HG02588 (cell line): Measurements from ENCODE around the gene CAAP1.
"Not testable (repeated sequence)": the region's sequence is repeated elsewhere in the genome, so short reads cannot be mapped to it uniquely, and the experiment has no call there.

Experiments used
- ATAC-seq: cut with Tn5 transposase; IDR thresholded peaks from one replicate; pipeline ENCODE4 v1.9.1; 2021; ENCODE audit warnings: mild to moderate bottlenecking, moderate library complexity; ENCODE audit not compliant: unreplicated experiment

CAAP1 gene, protein sequence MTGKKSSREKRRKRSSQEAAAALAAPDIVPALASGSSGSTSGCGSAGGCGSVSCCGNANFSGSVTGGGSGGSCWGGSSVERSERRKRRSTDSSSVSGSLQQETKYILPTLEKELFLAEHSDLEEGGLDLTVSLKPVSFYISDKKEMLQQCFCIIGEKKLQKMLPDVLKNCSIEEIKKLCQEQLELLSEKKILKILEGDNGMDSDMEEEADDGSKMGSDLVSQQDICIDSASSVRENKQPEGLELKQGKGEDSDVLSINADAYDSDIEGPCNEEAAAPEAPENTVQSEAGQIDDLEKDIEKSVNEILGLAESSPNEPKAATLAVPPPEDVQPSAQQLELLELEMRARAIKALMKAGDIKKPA

DNA sequence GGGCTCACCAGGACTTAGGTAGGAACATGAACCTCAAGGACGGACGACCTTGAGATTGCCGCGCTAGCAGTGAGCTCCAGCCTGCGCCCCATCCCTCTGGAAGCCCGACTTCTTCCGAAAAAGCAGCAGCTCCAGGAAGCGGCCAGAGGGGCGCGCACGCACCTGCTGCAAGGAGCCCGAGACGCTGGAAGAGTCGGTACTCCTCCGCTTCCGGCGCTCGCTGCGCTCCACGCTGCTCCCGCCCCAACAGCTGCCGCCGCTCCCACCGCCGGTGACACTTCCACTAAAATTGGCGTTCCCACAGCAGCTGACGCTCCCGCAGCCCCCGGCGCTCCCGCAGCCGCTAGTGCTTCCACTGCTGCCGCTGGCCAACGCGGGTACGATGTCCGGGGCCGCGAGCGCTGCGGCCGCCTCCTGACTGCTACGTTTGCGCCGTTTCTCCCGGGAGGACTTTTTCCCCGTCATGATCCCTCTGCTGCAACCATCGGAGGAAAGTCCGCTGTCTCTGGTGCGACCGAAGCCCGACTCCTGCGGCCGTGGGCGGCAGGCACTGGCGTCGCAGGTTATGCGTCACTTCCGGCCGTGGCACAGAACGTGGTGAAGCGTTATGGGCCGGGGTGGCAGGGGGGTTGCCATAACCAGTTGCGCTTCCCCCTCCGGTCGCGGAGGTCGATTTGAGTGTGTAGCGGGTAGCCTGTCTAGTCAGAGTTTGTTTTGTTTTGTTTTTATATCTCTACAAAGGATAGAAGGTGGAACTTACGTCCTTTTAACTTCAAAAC is at the start of gene CAAP1:
Gene CAAP1 (minus strand): TSS at position 552 of the 779 bp plus-strand sequence. CDS start 87 bp downstream, at position 465.
- ATAC-seq = peak; percentile 91

DNA sequence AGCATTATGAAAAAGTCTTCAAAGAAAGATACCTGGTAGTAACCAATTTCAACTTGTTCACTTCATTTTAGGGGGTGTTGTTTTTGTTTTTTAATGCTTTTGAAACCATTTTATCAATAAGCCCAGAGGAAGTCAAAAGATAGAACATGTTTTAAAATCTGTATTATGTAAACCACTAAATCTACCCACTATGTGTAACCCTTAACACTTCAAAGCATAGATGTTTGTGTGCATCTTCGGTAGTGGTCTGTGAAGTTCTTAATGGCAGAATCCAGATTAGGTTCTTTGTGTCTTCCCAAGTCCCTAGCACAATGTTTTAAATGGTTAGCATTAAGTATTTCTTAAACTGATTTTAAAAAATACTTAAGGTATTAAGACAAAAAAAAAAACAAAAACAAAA is 48.2 kb upstream of the CAAP1 start:
- no peak for ATAC-seq

DNA sequence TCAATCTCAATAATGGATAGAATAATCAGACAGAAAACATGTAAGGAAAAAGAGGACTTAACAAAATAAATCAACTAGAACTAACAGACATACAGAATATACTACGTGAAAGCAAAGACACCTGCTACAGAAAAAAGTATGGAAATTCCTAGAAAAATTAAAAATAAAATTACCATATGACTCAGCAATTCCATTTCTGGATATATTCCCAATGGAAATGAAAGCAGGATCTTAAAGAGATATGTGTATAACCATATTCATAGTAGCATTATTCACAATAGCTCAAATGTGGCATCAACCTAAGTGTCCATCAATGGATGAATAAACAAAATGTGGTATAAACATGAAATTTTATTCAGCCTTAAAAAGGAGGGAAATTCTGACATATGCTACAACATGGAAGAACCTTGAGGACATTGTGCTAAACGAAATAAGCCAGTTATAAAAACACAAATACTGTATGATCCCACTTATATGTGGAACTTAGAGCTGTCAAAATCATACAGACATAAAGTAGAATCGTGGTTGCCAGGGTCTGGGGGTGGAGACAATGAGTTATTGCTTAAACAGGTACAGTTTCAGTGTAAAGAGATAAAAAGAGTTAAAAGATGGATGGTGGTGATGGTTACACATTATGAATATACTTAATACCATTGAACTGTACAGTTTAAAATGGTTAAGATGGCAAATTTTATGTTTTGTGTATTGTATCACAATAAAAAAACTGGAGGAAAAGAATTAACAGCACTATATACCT is 47.5 kb upstream of the CAAP1 start:
- no peak for ATAC-seq

DNA sequence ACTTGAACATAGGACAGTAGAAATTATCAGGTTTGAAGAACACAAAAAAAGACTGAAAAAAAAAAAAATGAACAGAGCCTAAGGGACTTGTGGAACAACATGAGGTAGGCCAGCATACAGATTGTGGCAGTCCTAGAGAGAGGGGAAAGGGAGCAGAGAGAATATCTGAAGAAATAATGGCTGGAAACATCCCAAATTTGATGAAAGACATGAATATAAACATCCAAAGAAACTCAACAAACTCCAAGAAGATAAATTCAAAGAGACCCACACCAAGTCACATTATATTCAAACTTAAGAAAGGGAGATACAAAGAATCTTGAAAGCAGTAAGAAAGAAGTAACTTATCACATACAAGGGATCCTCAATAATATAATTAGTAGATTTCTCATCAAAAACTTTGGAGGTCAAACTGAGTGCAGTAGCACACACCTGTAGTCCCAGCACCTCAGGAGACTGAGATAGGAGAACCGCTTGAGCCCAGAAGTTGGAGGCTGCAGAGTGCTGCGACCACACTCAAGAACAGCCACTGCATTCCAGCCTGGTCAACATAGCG is 45.3 kb upstream of the CAAP1 start:
- no peak for ATAC-seq

DNA sequence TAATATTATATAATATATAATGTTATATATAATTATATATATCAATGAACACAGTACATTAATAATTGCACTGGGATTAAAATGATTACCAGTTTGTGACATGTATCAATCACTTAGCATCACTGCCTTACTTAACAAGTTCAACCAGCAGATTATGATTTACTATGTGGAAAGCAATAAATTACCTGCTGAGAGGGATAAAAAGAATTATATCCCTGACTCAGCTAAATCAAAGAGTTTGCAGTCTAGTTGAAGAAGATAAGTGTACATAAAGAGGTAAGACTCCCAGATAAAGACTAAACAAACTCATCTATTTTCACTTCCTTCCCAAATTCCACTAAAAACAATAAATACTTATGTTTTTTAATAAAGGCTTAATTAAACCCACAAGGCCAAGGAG is 43.2 kb upstream of the CAAP1 start:
- ATAC-seq = no peak

DNA sequence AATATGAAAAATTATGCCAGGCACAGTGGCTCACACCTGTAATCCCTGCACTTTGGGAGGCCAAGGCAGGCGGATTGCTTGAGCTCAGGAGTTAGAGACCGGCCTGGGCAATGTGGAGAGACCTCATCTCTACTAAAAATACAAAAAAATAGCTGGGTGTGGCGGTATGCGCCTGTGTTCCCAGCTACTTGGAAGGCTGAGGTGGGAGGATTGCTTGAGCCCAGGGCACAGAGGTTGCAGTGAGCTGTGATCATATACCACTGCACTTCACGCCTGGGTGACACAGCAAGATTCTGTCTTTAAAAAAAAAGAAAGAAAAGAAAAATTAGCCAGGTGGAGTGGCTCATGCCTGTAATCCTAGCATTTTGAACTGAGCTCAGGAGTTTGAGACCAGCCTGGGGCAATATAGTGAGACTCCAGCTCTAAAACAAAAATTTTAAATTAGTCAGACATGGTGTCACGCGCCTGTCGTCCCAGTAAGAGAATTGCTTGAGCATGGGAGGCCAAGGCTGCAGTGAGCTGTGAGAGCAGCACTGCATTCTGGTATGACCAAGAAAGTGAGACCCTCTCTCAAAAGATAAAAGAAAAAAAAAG is 36.4 kb upstream of the CAAP1 start:
- ATAC-seq = no peak

DNA sequence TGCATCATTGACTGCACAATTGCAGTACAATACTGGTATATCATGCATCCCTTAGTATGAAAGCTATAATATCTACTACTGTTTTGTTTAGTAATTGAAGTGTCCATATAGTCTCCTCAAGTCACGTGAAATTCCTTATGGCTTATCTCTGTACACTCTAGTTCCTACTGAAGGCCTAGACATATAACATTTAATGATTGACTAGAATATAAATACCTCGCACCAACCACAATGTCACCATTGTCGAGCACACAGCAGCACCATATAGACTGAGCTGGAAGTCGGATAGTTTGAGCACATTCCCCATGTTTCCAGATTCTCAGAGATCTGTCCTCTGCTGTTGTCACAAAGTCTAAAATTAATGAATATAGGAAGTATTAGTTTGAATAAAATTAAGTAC is 33.0 kb upstream of the CAAP1 start:
- ATAC-seq = no peak

DNA sequence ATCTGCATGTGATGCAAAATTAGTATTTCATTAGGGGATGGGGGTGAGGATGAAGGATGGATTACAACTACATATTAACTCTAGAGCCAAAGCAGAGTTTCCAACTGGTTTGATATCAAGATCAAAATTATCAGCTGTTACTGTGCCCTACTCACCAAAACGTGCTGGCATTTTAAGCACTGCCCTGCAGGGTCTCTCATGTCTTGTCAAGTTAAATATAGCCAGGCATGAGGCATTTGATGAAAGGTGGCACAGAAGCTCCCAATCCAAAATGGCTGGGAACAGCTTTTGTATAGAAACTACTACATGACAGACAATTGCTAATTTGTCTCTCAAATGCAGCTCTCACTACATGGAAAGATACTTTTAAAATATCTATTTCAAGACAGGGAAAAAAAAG is 27.1 kb upstream of the CAAP1 start:
- ATAC-seq = no peak

DNA sequence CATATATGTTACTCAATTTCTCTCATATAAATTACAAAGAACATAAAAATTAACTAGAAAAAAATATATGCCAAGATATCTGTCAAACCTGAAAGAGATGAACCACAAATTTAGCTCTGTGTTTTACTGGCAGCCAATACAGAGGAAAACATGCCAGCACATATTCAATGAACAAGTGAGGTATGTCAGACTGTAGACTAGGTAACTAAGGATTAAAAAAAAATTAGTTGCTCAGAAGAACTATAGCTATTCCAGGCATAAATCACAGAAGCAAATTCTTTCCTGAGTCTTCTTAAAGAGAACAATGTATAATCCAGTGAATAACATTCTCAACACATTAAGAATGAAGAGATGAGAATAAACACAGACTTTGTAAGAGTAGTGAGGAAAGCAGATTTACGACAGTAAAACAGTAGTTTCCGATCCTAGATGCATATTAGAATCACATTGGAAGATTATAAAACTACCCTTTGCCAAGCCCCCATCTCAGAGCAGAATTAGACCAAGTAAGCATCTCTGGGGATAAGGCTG is 20.6 kb upstream of the CAAP1 start:
- no peak for ATAC-seq

DNA sequence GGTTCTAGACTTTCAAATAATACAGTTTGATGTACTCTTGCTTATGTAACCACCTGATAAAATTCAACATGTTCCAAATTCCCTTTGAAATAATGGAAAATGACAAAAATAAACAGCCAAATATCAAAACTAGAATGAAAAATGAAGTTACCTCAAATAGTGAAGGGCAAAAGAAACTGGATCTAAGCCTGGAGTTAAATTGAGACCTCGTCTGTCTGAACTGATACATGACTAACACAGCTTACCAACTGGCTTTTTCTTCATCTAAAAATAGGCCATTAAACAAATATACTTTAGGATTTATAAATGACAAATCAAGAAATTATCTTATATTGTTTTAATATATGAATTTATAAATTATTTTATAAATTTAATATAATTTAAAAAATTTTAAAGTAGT is 12.1 kb upstream of the CAAP1 start:
- no peak for ATAC-seq

DNA sequence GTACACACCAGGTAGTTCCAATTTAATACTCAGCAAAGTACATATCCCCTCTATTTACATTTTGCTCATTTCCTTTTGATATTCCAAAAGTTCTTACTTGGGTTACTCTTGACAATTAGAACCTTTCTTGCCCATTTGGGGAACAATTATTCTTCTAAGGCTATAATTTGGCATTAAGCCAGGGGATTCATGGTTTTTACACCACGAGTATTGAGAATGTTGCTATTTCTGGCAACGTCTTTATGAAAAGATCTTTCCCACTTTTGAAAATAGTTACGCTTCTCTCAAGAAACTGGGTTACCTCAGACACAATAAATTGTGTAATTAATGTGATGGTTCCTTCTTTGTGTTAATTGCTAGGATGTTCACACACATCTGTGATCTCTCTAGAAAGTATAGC is 11.5 kb upstream of the CAAP1 start:
- no peak for ATAC-seq

DNA sequence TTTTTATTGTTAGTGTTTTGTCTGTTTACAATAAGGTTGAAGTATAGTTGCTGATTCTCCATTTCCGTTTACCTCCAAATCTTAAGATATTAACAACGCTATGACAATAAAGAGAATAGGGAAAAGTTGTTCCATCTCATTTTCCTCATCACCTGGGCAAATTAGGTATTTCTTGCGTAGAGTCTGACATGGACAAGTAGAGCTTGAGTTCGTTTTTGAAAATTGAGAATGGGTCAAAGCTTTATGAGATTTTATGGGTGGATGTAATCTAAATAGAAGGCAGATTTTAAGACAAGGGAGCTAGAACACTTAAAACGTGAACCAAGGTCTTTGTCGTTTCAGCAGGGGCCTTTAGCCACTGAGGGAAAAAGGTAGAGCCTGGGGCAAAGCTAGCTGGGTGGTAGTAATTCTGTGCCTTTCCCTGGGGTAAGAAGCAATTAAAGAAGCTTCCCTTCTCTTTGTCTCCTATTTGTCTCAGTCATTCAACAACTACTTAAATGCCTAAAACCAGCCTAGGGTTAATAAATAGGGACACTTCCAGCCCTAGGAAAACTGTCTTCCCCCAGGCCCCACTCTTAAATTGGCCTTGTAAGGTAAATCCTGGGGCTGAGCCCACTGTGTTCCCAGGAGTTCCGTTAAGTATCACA is 551 bp upstream of the CAAP1 start:
- no peak for ATAC-seq

DNA sequence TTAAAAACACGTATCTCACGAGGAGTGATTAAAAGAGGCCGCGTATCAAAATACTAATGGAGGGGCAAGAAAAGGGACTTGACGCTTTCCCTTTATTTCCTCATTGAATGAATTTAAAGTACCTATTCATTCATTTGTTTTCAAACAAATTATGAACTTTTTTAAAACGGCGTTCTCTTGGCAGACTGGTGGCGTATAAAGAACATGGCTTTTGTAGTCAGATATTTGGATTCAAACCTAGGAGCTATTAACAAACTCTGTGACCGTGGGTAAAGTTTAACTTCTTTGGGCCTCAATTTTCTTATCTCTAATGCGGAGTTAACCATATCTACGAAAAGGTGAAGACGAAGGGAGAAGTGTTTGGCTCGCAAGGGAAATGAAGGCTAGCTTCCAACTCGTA is 876 bp downstream of the CAAP1 start:
- no peak for ATAC-seq

DNA sequence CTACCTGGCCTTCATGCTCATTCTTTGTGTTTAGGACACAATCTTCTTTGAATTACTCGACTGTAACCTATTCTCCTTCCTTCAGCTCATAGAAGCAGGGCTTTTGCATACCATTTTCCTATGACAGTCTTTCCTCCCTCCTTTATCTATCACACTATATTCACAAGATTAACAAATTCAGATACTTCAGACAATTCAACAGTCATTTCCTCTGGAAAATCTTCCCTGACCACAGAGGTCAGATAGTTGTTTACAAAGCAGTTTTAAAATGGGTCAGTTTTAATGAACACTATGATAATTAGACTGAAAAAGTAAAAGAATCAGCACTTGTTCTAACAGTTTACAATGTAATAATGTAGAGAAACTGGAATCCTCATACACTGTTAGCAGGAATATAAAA is 4.3 kb downstream of the CAAP1 start:
- ATAC-seq = no peak

DNA sequence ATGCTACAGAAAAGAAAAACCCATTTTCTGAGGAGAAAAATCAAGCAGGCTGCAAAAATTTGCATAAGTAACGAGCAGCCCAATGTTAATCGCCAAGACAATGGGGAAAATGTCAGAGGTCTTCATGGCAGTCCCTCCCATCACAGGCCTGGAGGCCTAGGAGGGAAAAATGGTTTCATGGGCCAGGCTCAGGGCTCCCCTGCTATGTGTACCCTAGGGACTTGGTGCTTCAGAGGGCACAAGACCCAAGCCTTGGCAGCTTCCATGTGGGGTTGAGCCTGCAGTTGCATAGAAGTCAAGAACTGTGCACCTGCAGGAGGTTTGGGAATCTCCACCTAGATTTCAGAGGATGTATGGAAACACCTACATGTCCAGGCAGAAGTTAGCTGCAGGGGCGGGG is 10.4 kb downstream of the CAAP1 start:
- no peak for ATAC-seq

DNA sequence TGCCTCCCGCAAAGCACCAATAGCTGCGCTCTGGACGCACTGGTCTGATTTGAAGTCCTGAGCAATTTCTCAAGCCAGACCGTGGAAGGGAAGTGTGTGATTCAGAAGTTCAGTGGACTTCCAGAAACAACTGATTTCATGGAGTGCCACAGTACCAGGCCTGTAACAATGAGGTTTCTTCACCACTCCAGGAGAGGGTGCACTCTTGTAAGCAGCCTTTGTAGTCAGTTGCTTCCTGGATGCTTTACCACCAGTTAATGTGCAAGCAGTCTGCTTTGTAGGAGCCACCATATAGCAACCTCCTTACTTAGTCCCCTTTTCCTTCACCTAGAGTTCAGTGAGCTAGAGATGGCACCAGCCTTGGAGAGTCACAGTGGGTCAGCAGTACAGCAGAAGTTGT is 12.3 kb downstream of the CAAP1 start:
- no peak for ATAC-seq

DNA sequence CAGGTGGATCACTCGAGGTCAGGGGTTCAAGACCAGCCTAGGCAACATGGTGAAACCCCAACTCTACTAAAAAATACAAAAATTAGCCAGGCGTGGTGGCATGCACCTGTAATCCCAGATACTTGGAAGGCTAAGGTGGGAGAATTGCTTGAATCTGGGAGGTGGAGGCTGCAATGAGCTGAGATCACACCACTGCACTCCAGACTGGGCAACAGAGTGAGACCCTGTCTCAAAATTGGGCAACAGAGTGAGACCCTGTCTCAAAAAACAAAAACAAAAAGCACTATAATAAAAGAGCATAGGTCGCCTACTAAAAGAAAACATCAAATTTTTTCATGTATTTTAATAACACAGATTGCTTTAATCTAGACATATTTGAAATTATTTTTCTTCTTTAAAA is 17.4 kb downstream of the CAAP1 start:
- not testable (repeated sequence) for ATAC-seq

DNA sequence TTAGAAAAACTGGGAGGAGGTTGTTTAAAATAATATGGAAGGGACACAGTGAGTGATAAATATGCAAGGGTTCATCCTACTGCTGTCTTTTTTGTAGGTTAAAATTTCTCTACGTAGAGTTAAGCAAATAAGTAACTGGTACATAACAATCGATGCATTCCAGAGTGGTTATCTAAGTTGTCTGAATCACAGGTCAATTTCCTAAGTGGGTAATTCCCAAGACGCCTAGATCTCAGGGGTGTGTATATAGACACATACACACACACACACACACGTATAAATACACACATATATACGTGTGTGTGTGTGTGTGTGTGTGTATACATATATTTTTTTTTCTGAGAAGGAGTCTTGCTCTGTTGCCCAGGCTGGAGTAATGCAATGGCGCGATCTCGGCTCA is 22.3 kb downstream of the CAAP1 start:
- ATAC-seq = no peak

DNA sequence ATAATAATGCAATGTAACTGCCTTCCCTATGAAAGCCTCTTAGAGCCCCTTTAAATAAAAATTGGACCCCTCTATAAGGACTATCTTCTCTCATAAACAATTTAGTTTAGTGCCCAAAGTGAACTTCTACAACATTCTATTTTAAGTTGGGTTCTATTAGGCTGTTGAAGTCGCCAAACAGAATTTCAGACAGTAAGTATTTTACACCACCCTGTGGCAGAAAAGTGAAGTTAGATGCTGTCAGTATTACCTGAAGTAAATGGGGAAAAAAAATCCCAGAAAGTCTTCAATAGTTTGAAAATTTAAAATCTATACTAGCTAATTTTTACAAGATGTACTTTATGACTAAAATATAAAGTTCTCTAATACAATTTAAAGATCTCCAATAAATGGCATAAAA is 29.5 kb downstream of the CAAP1 start:
- no peak for ATAC-seq

DNA sequence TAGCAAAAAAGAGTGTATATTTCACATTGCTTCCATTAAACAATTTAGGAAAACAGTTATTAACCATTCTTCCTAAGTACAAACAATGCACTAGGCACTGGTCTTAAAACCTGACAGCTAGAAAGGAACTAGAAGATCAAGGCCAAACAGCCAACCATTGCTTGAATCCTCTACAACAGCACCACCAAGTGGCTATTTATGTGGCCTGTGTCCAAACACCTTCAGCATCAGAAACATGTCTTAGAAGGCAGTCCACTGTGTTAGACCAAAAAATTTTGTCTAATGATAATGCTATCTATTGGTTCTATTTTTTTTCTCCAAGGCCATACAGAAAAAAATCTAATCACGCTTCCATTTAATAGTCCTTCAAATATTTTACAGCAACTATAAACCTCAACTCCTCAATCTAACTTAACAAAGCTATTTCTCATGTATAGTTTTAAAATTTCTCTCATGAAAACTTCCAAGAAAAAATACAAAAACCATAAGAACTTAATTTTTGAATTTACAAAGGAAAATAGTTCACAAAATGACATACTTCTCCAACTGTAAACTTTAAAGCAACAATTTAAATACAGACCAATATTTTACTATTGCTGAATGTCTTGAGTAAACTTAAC is 36.1 kb downstream of the CAAP1 start:
- ATAC-seq = peak; percentile 68
